ENCODE data around the gene DNAH1. TPM values are rescaled to one million over a fixed set of nuclear protein-coding genes. Genes with fewer than 3 reads are reported as not detected.

Gene DNAH1
- total and polyA plus RNA-seq, 2 of the 4 experiments (the other 2 are of a cell fraction), result 2.0 to 4.0 TPM

DNA sequence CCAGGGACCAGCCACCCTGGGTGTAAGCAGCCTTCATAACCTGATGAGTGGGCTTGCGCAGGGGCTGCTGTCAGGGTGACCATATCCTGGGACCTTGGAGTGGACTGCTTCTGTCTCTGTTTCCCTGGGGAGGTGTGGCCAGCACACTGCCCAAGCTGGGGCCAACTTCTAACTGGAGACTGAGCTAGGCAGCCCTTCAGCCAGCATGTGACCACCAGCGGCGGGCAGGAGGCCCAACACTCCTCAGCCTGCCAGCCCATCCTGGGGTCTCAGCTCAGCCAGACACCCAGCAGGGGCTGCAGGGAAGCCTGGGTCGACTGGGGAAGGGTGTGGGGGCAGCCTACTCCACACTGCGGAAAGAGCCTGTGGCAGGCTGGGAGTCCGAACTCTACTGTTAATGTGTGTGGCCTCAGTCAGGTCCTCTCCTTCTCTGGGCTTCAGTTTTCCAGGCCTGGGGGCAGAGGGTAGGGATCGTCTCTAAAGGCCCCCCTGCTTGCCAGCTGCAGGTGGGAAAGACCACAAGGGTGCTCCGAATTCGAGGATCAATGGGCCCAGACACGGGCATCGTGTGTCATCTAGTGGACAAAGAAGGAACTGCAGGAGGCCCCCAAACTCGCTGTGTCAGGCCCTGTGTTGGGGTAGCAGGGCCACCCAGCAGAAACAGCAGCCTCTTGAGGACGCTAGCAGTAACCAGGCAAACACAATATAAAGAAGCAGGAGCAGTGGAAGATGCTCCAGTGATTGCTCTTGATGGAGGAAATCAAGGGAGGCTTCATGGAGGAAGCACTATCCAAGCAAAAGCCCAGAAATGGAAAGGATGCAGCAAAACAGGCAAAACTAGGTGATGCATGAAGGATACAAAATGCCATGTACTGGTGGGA, 130.8 kb downstream of the DNAH1 start:
- POLR2A ChIA-PET (ENCODE audit: unreplicated experiment), result no interaction called here
- H3K14ac ChIP-seq (replicated peaks; ENCODE audit: low read depth, low read length), result no peak overlapping the region
- H2BK120ac ChIP-seq (ENCODE audit: low read depth, low read length), result no peak overlapping the region
- no peaks in the 10 kb centered on the region for H3K36me3 ChIP-seq (ENCODE audit: control insufficient read depth, insufficient read depth, low read length)
- peak overlapping the region; percentile 2 for H2AK9ac ChIP-seq (replicated peaks; ENCODE audit: low read depth, low read length, poor library complexity)
- dilution Hi-C loops (cut with HindIII; ENCODE audit: low sequenced_read_pairs, unreplicated experiment) (no loop called here), in situ Hi-C loops (cut with MboI; ENCODE audit: low sequenced_read_pairs) (no loop called here), intact Hi-C loops (cut with micrococcal nuclease) (loop anchor here (1.0 to 5.0 kb wide), 4 partner anchors 19 to 225 kb away; no protein-coding TSS in a partner anchor)
- no peak overlapping the region for H2BK20ac ChIP-seq (ENCODE audit: low read depth, low read length)
- H3K4me1 ChIP-seq (ENCODE audit: control insufficient read depth, insufficient read depth, low read length), result no peaks in the 10 kb centered on the region; the same call in 1 of the 2 replicates
- ATAC-seq (ENCODE audit: low read depth), result peak; percentile 80
- no peak overlapping the region for H4K91ac ChIP-seq (ENCODE audit: insufficient read depth, low read depth, low read length)
- CTCF ChIA-PET, result interaction anchor here (0.7 to 3.2 kb wide), 6 partner anchors 14 to 216 kb away, joined by 3 to 13 read pairs (median 8); no protein-coding TSS in a partner anchor
- no peaks in the 10 kb centered on the region; the same call in none of the 2 replicates for H4K20me1 ChIP-seq (ENCODE audit: insufficient read depth, low read length)
- TF ChIP-seq POLR2A (IDR thresholded peaks at IDR 0.05; ENCODE audit: low read depth, low read length) (no peak), RCOR1 (IDR thresholded peaks at IDR 0.05; ENCODE audit: insufficient replicate concordance, low read length) (no peak), RAD21 (IDR thresholded peaks at IDR 0.05; ENCODE audit: low read length) (peak; percentile 95), MAZ (IDR thresholded peaks at IDR 0.05; ENCODE audit: borderline replicate concordance, low read depth, low read length) (peak; percentile 20; the same call in 1 of the 2 replicates), MAFK (IDR thresholded peaks at IDR 0.05; ENCODE audit: low read depth, low read length) (0 out of 2 replicates have a peak, but pooled peaks have one; percentile 46), USF2 (IDR thresholded peaks at IDR 0.05; ENCODE audit: low read depth, low read length) (no peak), CEBPB (IDR thresholded peaks at IDR 0.05; ENCODE audit: low read depth, low read length) (no peak), NFE2L2 (IDR thresholded peaks at IDR 0.05; ENCODE audit: low read depth, low read length) (no peak), BHLHE40 (IDR thresholded peaks at IDR 0.05; ENCODE audit: low read depth, low read length) (no peak), CTCF (conservative IDR thresholded peaks at IDR 0.05; ENCODE audit: low read depth, low read length) (peak; percentile 97), SMC3 (IDR thresholded peaks at IDR 0.05; ENCODE audit: low read depth, low read length) (peak; percentile 84)
- TF ChIP-seq, protein P1, sequence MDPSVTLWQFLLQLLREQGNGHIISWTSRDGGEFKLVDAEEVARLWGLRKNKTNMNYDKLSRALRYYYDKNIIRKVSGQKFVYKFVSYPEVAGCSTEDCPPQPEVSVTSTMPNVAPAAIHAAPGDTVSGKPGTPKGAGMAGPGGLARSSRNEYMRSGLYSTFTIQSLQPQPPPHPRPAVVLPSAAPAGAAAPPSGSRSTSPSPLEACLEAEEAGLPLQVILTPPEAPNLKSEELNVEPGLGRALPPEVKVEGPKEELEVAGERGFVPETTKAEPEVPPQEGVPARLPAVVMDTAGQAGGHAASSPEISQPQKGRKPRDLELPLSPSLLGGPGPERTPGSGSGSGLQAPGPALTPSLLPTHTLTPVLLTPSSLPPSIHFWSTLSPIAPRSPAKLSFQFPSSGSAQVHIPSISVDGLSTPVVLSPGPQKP (IDR thresholded peaks at IDR 0.05; ENCODE audit: borderline replicate concordance, low read depth, low read length), result no peak
- no peak overlapping the region for H3K27ac ChIP-seq (ENCODE audit: insufficient read depth, low read length)
- WGBS, 2 experiments (ENCODE audit: extremely low coverage in 2 of 2, insufficient read length in 1 of 2), result 21% methylated on average over 4 of the region's 13 CpGs; no CpG with 5 or more reads in 1 of the 2 experiments
- no peak overlapping the region for H4K5ac ChIP-seq (ENCODE audit: low read depth, low read length)
- no peaks in the 10 kb centered on the region for H3K79me1 ChIP-seq (ENCODE audit: low read depth in 1 of 2, low read length in 2 of 2)
- no peak overlapping the region for H3K18ac ChIP-seq (ENCODE audit: low read depth, low read length)
- H3K9me3 ChIP-seq (ENCODE audit: control insufficient read depth, insufficient read depth, low read length), result no peaks in the 10 kb centered on the region
- BruUV-seq (replicated peaks), result no TSS peak
- H2AFZ ChIP-seq (replicated peaks; ENCODE audit: low read length, poor library complexity), result peak overlapping the region; percentile 3
- H2BK5ac ChIP-seq (ENCODE audit: low read depth, low read length, poor library complexity, severe bottlenecking), result no peak overlapping the region
- H3K23ac ChIP-seq (ENCODE audit: low read depth, low read length), result no peak overlapping the region
- no peak overlapping the region for H3K4ac ChIP-seq (ENCODE audit: low read depth, low read length)
- DNase-seq, result peak; percentile 42
- H3K4me2 ChIP-seq (ENCODE audit: low read depth, low read length), result no peak overlapping the region
- H3K4me3 ChIP-seq (ENCODE audit: insufficient read depth, low read depth, low read length), result no peak overlapping the region
- H3K9ac ChIP-seq (ENCODE audit: low read depth, low read length), result no peak overlapping the region
- no peaks in the 10 kb centered on the region for H3K9me1 ChIP-seq (ENCODE audit: insufficient read depth, low read length)
- no peak overlapping the region for H2AK5ac ChIP-seq (ENCODE audit: low read depth, low read length)
- H2BK15ac ChIP-seq (ENCODE audit: low read depth, low read length), result no peak overlapping the region
- no peak overlapping the region for H4K8ac ChIP-seq (ENCODE audit: low read depth in 2 of 2, low read length in 2 of 2)
- H3K27me3 ChIP-seq (ENCODE audit: control insufficient read depth, insufficient read depth, low read length), result no peaks in the 10 kb centered on the region
- no peak overlapping the region for H3K56ac ChIP-seq (ENCODE audit: extremely low read depth, insufficient read depth, low read length)
